IMR-90 (cell line): ENCODE data around the gene HACD2.

ENCODE experiments used
- CHD1 ChIP-seq: IDR thresholded peaks from 2 replicates; pipeline ENCODE4 v1.6.1; 2012; ENCODE audit warnings: low read depth, low read length, improper control_type of control experiment
- CTCF ChIP-seq: conservative IDR thresholded peaks from 2 replicates; pipeline ENCODE4 v1.5.1; 2012; ENCODE audit warnings: mild to moderate bottlenecking, low read depth, low read length, improper control_type of control experiment
- MAZ ChIP-seq: IDR thresholded peaks from 2 replicates; pipeline ENCODE4 v1.6.1; 2012; ENCODE audit warnings: low read depth, mild to moderate bottlenecking, low read length, improper control_type of control experiment, moderate library complexity, borderline replicate concordance
- MXI1 ChIP-seq: IDR thresholded peaks from 2 replicates; pipeline ENCODE4 v1.6.1; 2012; ENCODE audit warnings: low read depth, mild to moderate bottlenecking, low read length, moderate library complexity, borderline replicate concordance
- POLR2A ChIP-seq: IDR thresholded peaks from 2 replicates; pipeline ENCODE4 v1.6.1; 2012; ENCODE audit warnings: mild to moderate bottlenecking, low read depth, low read length
- RAD21 ChIP-seq: IDR thresholded peaks from 2 replicates; pipeline ENCODE4 v1.6.1; 2012; ENCODE audit warnings: low read length, improper control_type of control experiment
- RCOR1 ChIP-seq: IDR thresholded peaks from 2 replicates; pipeline ENCODE4 v1.6.1; 2012; ENCODE audit warnings: mild to moderate bottlenecking, low read length, improper control_type of control experiment; ENCODE audit not compliant: insufficient replicate concordance

GRCh38 chr3:123624302-123624701 lies 39.4 kb upstream of the HACD2 start:
- no peak for TF ChIP-seq RCOR1
- no peak for TF ChIP-seq CTCF
- no peak for TF ChIP-seq MAZ
- no peak for TF ChIP-seq MXI1
- TF ChIP-seq RAD21: no peak
- no peak for TF ChIP-seq CHD1
- TF ChIP-seq POLR2A: no peak
